GM18508 (cell line): ENCODE data around the gene GPC4.
"Not testable (repeated sequence)": the region's sequence is repeated elsewhere in the genome, so short reads cannot be mapped to it uniquely, and the experiment has no call there.

Experiments used
- ATAC-seq: cut with Tn5 transposase; IDR thresholded peaks from one replicate; pipeline ENCODE4 v1.9.1; 2021; ENCODE audit warnings: moderate number of reproducible peaks; ENCODE audit not compliant: insufficient read depth, unreplicated experiment

Gene GPC4

DNA sequence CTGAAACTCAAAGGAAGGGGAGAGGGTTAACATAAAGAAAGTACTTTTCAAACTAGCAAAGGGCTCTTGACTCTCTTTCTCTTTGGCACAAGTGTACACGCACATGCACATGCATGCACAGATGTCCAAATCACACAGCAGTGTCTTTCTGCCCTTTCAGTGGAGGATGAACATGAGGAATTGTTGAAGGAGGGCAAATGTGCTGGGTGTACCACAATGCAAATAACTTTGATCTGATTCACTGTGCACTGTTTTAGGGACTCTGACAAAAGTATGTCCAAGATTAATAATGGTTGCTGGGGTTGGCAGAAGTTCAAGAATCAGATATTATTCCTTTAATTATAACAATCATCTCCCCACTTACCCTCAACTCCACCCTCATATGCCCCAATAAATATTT is 93.8 kb downstream of the GPC4 start:
- no peak for ATAC-seq

GRCh38 chrX:133314281-133314680 is 101.0 kb downstream of the GPC4 start:
- ATAC-seq: no peak

DNA sequence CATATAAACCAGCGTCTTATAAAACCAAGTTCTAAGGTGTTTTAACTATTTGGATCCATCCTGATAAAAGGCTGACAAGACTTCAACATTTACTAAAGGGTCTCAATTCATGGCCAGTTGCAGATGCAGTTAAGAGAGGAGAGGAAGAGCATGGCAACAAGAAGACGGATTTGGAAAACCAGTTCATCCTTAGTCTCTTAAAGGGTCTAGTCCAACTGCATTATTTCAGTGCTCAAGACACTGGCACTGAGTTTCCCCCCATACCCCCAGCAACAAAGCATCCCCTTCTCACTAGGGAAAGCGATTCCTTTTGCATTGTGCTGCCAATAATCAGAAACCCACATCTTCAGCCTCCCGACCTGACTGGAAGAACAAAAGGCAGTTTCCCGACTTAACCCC is 106.8 kb downstream of the GPC4 start:
- no peak for ATAC-seq

GRCh38 chrX:133307637-133308498 is 107.4 kb downstream of the GPC4 start:
- no peak for ATAC-seq

DNA sequence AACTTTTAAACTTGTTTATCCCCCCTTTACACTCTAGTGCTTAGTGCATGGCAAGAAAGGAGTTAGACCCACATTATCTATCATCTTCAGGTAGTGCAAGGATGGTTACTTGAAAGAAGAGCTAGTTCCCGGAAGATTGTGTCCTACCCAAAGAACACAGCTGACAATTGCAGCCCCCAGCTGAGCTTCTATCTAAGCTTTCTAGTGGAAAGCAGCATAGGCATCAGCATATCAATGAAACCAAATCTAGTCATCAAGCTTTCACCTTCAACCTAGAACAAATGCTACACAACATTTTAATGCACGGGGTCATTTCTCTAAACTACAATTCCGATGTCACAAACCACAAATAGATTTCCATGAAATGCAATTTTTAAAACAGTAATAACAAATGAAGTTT is 108.2 kb downstream of the GPC4 start:
- no peak for ATAC-seq

GRCh38 chrX:133306316-133306715 is 109.0 kb downstream of the GPC4 start:
- ATAC-seq: no peak

DNA sequence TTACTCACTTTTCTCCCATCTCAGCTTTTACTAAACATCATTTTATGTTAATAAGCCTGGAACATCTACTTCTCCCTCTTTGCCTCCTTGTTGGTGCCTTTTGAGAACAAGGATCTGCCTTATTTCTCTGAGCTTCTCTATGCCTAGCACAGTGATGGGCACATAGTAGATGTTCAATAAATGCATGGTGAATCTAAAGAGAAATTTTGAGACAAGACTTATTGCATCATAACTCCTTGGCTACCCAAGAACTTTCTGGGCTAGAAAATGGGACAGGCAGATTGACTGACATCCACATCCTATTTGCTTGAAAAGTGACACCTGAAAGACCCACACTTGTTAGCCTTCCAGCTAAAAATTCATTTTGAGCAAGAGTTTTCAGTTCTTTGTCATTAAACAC is 109.9 kb downstream of the GPC4 start:
- ATAC-seq: no peak

- no peak for ATAC-seq
These were observed 112.4 kb downstream of the GPC4 start for GRCh38 chrX:133302775-133303445.

DNA sequence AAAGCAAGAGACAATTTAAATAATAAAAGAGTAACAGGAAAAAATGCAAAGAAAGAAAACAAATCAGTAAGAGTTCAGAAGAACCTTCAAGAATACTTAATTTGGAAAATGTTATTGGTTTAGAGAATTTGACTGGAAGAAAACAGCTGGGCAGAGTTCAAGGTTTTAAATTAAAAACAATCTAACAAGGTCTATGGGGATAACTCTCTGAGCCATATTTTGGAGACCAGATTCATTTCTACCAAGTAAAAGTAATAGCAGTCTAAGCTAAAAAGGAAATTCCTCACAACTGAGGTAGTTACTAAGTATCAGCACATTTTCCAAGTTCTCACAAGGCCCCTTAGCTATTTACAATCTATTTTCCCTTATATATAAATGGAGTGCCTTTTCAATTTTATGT is 114.7 kb downstream of the GPC4 start:
- no peak for ATAC-seq

- ATAC-seq: no peak
These were observed 118.0 kb downstream of the GPC4 start for GRCh38 chrX:133297284-133297683.

- no peak for ATAC-seq
These were observed 121.2 kb downstream of the GPC4 start for GRCh38 chrX:133294126-133294525.

GRCh38 chrX:133290076-133290475 is 125.2 kb downstream of the GPC4 start:
- ATAC-seq: no peak

DNA sequence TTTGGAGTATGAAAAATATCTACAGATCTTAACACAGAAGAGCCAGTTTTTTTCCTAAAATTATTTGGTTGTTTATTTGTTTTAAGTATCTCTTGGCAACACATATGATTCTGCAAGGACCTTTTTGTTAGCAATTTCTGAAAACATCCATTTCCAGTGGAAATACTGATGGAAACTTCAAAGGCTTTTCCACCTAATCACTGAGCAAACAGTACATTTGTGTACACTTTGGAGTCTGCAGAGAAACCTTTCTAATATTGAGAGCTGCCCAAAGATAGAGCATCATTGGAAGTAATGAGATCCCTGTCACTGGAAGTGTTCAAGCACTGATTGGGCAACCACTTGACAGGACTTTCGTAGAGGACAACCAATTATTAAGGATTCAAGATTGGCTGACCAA is 127.4 kb downstream of the GPC4 start:
- no peak for ATAC-seq

GRCh38 chrX:133285341-133285740 is 129.9 kb downstream of the GPC4 start:
- no peak for ATAC-seq

GRCh38 chrX:133279112-133279730 is 136.1 kb downstream of the GPC4 start:
- ATAC-seq: not testable (repeated sequence)

DNA sequence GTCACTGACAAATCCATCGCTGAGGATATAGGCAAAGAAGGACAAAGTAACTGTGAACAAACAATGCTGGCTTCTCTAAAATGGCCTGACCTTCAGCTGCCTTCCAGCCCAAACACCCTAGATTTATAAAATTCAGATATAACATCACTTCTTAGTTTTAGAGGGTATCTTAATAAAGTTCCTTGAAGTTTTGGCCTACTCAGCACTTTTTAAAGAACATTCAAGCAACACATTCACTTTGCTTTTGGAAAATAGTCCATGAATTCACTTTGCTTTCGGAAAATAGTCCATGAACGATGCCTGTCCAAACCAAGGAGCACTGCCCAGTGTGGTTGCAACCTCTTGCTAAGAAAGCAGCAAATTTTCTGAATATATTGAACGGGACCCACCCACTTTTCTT is 142.1 kb downstream of the GPC4 start:
- ATAC-seq: no peak

GRCh38 chrX:133269168-133269567 is 146.1 kb downstream of the GPC4 start:
- ATAC-seq: no peak

GRCh38 chrX:133267621-133268020 is 147.7 kb downstream of the GPC4 start:
- ATAC-seq: no peak

DNA sequence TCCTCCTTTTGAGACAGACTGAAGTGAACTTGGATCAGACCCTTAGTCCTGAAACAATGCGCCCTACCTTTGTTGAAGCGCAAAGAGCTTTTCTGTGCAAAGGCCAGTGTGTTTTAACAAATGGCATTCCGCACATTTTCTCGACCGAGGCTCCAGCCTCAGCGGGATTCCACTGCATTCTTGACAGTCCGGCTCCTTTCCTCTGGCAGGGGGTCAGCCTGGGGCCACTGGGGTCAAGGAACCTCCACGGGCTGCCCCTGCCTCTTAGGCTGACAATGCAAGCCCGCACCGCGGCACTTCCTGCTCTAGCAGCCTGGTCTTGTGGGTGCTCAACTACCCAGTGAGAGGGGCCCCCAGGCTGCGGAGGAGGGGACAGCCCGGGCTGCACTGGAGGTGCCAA is 150.0 kb downstream of the GPC4 start:
- ATAC-seq: no peak

GRCh38 chrX:133258481-133258880 is 156.8 kb downstream of the GPC4 start:
- ATAC-seq: no peak

GRCh38 chrX:133254666-133255065 is 160.6 kb downstream of the GPC4 start:
- ATAC-seq: no peak
